Fibroblast of skin of right quadriceps (primary cell): ENCODE measurements around the gene SRI.
"Not testable (repeated sequence)": the region's sequence is repeated elsewhere in the genome, so short reads cannot be mapped to it uniquely, and the experiment has no call there.

ENCODE experiments used
- DNase-seq: peaks from one replicate; pipeline ENCODE4 v3.0.0-alpha.2; 2013

Gene SRI

GRCh38 chr7:88172842-88173241, 47.0 kb downstream of the SRI start:
- no peak for DNase-seq

GRCh38 chr7:88169717-88170320, 50.0 kb downstream of the SRI start:
- peak; percentile 10 for DNase-seq

GRCh38 chr7:88167721-88168120, 52.1 kb downstream of the SRI start:
- no peak for DNase-seq

DNA sequence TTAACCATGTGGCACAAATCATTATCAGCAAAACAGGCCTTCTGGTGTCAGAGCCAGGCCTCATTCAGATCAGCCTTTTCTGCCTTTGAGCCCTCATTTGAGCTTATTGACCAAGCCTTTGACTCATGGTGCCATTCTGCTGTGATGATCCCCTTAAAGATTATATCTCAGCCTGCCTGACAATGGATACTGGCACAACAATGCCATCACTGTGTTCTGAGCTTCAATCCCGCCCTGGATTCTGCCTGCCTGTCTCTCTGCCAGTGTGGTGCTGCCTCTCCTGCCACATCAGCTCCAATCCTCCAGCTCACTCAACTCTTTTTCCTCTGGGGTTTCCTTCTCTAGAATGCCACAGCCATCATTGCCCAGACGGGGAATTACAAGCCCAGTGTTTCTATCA, 52.6 kb downstream of the SRI start:
- DNase-seq, result no peak

GRCh38 chr7:88165697-88166096, 54.1 kb downstream of the SRI start:
- DNase-seq, result no peak

DNA sequence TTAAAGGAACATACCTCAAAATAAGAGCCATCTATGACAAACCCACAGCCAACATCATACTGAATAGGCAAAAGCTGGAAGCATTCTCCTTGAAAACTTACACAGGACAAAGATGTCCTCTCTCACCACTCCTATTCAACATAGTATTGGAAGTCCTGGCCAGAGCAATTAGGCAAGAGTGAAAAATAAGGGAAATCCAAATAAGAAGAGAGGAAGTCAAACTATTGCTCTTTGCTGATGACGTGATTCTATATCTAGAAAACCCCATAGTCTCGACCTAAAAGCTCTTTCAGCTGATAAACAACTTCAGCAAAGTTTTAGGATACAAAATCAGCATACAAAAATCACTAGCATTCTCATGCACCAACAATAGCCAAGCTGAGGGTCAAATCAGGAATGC, 60.1 kb downstream of the SRI start:
- DNase-seq, result not testable (repeated sequence)

- DNase-seq, result no peak
Measured at GRCh38 chr7:88156356-88156755, 63.5 kb downstream of the SRI start.

GRCh38 chr7:88155756-88156155, 64.1 kb downstream of the SRI start:
- no peak for DNase-seq
